Femur (tissue), 1 donor: ENCODE results near the gene SORBS1.
"Not testable (repeated sequence)": the region's sequence is repeated elsewhere in the genome, so short reads cannot be mapped to it uniquely, and the experiment has no call there.

ENCODE experiments used
- DNase-seq: peaks from one replicate; pipeline ENCODE4 v3.0.0-alpha.2; 2017

SORBS1 gene

GRCh38 chr10:95480102-95480900 is 80.9 kb downstream of the SORBS1 start:
- no peak for DNase-seq

DNA sequence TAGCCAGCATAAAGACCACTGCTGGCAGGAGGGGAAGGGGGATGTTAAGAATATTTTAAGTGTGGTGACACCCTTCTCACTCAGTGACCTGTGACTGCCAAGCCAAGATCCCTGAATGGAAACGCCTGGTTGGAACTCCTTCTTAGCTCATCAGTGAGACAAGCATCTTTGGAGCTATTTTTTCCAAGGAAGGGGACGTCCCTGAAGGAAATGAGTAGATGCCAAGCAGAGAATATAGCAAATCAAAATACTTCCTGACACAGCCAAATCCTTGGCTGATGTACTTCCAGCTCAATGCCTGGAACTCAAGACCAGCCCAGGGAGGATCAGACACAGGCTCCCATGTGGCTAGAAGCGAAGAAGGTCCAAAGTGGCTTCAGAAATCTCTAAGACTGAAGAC is 82.2 kb downstream of the SORBS1 start:
- DNase-seq = peak; percentile 43

DNA sequence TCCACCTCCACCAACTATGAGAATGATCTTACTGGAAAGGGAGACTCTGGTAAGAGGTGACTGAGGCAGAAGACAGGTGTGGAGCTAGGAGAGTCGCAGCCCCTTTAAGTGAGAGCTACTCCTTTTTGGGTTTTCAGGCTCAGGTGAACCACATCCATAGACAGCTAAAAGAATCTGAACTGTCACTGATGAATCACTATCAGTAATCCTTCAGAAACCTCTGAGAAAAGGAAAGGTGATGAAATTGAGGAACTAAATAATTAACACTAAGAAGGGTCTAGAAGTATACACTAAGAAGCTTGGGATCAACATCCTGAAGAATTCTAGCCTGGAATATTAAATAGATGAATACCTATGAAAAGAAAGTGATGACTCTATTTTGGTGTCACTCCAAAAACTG is 83.0 kb downstream of the SORBS1 start:
- DNase-seq = no peak

- DNase-seq = no peak
Measured at GRCh38 chr10:95477175-95477520, 84.0 kb downstream of the SORBS1 start.

GRCh38 chr10:95476469-95477174 is 84.5 kb downstream of the SORBS1 start:
- no peak for DNase-seq

DNA sequence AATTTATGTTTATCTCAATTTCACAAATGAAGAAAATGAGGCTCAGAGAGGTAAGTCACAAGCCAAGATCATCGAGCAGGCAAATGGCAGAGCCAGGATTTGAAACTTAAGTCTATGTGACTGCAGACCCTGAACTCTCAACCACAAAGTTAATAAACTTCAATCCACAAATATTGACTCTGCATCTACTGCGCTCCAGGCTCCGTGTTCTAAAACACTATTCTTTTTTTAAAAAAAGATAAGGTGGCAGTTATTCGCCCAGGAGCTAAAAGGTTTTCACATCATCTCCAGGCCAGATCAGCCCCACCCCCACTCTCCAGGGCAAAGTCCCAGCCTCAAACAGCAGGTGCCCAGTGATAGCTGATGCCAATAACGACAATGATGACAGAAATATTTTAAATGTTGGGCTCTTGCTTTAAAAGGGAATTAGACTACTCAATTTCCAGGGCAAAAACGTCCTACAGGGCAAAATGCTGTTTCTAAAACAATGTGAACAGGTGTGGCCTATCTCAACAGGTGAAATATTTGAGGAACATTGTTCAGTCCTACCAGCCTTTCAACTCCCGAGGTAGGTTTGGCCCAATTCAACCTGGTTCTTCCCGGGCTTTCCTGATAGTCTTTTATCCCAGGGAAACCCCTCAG is 85.2 kb downstream of the SORBS1 start:
- DNase-seq = no peak

GRCh38 chr10:95475003-95475383 is 86.2 kb downstream of the SORBS1 start:
- DNase-seq = no peak

DNA sequence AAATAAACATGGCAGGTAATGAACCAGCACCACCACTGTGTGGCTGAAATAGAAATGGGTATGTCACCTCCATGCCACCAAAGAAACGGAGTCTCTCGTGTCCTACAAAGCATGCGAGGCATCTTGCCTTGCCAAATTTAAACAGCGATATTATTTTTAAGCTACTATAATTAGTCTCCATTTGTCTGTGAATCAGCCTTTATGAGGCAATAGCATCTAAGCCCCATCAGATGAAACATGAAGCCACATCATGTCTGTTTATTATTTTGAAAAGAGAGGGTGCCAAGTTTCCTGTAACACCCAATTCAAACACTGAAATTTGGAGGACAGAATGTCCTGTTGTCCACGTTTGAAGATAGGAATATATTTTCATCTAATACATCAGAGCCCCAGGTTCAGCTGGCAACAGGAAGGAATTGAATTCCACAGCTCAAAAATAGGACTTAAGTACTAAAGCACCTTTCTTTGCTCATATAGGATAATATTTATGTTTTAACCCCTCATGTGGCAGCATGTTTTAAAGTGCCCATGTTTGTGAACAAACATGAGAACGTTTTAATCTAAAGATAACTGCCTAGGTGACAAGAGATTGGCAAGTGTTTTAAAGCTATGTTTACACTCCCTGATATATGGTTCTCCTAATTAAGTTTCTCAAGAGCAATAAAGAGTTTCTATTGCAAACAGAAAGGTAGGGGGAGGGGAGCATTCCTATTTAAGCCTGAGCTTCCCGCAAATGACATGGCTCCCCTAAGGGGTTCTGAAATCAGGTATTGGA is 86.8 kb downstream of the SORBS1 start:
- DNase-seq = no peak

DNA sequence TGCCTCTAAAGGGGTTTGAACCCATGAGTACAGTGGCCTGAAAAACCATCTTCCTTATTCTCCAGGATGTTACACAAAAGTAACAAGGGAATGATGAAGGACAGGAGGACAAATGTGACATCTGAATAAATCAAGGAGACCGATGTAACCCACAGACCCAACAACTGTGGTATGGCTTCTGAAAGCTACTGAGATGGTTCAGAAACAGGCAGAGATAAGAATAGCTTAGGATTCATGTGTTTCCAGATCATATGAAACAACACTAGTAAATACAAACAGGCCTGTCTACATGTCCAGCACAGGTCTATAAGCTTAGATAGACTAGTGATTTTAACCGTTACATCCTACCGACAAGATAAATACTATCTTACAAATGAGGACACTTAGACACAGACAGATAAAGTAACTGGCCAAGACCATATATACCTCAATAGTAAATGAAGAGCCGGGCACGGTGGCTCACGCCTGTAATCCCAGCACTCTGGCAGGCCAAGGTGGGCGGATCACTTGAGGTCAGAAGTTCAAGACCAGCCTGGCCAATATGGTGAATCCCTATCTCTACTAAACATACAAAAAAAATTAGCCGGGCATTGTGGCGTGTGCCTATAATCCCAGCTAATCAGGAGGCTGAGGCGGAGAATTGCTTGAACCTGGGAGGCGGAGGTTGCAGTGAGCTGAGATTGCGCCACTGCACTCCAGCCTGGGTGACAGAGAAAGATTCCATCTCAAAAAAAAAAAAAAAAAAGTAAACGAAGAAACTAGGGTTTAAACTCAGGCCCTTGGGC is 88.7 kb downstream of the SORBS1 start:
- DNase-seq = no peak

GRCh38 chr10:95469676-95470075 is 91.5 kb downstream of the SORBS1 start:
- no peak for DNase-seq

DNA sequence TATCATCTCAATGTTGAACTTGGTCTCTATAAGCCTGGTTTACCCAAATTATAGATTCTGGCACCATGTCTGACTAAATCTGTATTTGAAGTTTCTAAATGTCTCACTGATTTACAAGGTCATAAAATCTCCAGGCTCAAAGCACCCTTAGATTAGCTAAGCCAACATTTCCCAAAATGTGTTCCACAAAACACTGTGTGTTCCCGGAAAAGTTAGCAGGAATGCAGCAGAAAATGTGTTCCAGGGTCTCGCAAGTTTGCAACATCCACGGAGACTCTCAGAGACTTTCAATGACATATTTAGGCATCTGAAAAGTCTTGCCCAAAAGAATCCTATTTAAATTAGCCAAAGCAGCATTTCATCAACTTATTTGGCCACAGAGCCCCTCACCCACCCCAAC is 91.9 kb downstream of the SORBS1 start:
- DNase-seq = no peak

DNA sequence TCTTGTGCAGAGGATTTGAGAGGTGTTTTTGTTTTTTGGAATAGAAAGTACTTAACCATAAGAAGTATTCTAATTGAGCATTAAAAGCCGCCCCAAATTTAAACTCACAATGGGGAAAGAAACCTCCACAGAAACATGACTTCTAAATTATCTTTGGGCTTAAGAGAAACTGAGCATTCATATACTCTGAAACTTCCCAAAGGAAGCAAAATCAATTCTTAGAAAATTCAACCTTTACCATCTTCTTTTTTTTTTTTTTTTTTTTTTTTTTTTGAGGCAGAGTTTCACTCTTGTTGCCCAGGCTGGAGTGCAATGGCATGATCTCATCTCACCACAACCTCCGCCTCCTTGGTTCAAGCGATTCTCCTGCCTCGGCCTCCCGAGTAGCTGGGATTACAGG is 93.5 kb downstream of the SORBS1 start:
- not testable (repeated sequence) for DNase-seq

DNA sequence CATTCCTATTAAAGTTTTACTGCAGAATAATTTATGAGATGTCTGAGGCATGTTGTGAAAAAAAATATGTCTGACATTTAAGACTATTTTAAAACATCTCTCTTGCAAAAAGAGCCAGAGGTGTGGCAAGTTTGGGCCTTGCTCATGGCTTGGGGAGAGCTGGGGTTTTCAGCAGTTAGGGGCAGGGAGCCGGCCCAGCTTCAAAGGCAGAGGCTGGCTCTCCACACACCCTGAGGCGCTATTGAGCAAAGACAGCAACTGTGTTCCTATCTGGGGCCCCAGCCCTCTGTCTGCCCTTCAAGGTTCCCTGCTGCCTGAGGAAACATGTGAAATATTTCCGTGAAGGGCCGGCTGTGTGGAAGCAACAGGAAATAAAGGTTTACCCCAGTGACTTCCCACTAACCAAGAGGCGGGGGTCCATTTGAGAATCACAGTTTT is 94.0 kb downstream of the SORBS1 start:
- DNase-seq = peak; percentile 71

GRCh38 chr10:95466436-95466835 is 94.7 kb downstream of the SORBS1 start:
- no peak for DNase-seq

DNA sequence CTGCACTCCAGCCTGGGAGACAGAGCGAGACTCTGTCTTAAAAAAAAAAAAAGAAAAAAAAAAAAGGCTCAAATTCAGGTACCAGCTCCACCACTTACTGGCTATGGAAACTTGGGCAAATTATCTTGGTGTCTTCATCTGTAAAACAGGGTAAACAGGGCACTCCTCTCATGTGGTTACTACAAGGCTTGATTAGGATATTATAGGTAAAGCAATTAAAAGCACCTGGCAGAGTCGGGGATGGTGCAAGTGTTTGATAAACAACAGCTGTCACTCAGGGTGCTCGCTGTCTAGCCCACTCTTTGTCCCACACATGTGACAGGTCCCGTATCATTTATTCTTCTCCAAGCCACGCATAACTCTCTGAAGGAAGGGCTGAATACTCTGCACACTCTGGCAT is 96.9 kb downstream of the SORBS1 start:
- no peak for DNase-seq

DNA sequence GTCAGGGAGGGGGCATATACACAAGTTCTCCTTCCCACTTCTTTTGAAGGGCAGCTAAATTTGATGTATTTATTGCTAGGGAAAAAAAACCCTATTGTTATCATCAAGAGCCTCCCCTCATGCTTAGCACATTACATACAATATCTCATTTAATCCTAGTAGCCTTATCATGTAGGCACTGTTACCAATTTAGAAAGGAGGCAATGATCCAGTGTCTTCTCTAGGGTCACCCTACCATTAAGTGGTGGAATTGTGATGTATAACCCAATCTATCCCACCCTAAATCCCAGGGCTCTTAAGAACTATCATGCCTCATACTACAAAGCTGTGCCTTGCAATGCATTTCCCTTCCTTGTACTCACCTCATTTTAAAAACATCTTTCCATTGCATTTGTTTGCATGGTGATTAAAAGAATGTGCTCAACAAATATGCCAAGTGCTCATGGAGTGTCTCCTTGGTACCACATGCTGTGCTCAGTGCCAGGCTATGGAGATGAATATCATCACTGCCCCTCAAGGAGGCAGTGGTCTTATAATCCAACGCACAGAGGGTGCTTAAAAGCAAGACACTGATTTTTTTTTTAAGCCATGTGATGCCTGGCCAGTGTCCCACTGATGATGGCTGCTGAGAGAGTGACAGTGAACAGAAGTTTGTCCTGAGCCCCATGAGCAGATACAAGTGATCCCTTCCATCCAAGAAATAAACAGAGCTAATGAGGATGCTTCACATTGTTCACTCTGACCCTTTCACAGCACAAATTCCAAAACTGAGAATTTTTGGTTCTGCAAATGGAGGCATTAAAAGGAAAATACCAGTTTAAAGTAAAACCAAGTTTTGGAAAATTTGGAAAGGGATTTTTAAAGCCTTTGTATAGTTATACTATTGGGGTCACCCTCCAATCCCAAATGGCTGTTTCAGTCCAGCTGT is 98.2 kb downstream of the SORBS1 start:
- DNase-seq = no peak

DNA sequence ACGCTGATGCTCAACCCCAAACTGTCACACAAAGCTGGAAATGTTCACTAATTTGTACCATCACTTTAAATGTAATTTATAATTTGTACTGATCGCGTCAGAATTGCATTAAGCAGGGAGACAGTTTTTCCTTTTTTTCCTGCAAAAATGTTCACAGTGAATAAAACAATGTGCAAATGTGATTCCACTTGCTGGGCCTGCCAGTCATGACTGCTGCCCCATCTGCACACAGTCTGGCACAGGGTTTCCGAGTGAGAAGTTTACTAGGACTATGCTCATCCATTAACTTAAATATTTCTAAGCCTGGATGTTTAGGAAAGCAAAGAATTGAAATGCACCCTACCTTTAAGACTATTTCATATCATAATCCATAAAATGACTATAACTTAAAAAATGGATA is 99.6 kb downstream of the SORBS1 start:
- no peak for DNase-seq

DNA sequence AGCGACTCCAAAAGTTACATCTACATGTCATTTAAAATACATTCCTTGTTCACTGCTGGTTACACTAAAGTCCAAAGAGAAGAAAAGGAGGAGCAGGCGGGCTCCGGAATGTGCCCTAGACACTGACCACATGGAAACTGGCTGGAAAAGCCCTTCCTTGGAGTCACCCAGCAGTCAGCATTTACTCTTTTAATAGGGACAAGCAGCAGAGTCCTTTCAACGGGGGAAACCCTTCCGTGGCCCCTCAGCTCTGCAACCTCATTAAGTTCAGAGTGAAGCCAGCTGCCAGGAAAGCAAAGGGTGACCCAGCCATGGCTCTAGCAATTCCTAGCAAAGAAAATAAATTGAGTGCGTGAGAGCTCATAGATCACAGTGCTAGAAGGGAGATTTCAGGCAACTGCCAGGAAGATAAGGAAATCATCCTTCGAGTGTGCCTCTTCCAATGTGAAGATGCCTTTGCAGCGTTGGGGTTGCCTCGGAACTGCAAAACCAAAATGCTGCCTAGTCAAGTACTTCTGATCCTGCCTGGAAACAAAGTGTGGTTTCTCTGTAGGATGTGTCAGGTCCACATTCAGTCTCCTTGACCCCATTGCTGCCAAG is 101.6 kb downstream of the SORBS1 start:
- DNase-seq = peak; percentile 64

- DNase-seq = no peak
Measured at GRCh38 chr10:95458871-95459270, 102.3 kb downstream of the SORBS1 start.

DNA sequence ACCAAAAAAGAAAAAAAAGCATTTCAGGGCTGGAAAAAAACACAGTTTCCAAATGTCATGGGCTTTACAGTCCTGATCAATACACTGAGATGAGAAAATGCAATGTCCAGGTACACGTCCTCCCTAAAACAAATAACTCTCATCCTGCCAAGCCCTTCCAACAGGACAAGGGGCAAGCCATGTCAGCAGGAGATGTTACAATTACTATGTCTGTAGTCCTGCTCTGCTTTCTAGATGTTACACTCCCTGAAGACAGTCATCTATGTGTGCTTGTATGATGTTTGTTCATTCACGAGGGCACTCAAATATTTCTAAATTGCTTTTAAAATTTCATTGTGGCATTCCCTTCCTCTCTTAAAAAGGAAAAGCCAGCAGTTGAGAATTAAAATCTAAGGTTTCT is 103.2 kb downstream of the SORBS1 start:
- DNase-seq = no peak
